ENCODE results near the gene OR13F1.

- no peak for TF ChIP-seq CTCF (IDR thresholded peaks at IDR 0.05)
- no peak for TF ChIP-seq POLR2A (IDR thresholded peaks at IDR 0.05)
Observed at GRCh38 chr9:104482921-104483570, 21.0 kb upstream of the OR13F1 start.
